HG03066 (cell line): Measurements from ENCODE around the gene ARID3A.

Experiments
- ATAC-seq: cut with Tn5 transposase; IDR thresholded peaks from one replicate; pipeline ENCODE4 v1.9.1; 2021; ENCODE audit warnings: low read depth; ENCODE audit not compliant: unreplicated experiment

ARID3A gene

GRCh38 chr19:998064-998463 is 72.2 kb downstream of the ARID3A start:
- ATAC-seq: no peak

GRCh38 chr19:999379-999719 is 73.5 kb downstream of the ARID3A start:
- ATAC-seq: no peak

DNA sequence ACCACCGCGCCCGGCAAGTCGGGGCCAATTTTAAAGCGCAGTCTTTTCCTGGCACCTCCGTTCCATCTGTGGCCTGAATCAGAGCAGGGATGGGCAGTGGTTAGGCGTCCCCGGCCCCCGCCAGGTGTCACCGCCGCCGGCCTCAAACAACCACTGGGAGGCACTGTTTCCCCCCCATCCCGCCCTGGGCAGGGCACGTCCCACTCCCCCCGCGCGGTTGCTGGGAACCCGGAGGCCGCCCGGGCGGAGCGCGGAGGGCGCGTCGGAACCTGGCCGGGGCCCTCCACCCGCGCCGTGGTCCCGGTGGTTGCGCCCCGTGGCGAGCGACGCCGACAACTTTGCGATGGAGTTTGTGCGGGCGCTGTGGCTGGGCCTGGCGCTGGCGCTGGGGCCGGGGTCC is 74.3 kb downstream of the ARID3A start, which contains the start of gene GRIN3B:
Gene GRIN3B (plus strand): TSS at position 325 of the 400 bp plus-strand sequence. CDS start 19 bp downstream, at position 344.
- no peak for ATAC-seq

- no peak for ATAC-seq
Measured at GRCh38 chr19:1000591-1001537, 75.0 kb downstream of the ARID3A start.

DNA sequence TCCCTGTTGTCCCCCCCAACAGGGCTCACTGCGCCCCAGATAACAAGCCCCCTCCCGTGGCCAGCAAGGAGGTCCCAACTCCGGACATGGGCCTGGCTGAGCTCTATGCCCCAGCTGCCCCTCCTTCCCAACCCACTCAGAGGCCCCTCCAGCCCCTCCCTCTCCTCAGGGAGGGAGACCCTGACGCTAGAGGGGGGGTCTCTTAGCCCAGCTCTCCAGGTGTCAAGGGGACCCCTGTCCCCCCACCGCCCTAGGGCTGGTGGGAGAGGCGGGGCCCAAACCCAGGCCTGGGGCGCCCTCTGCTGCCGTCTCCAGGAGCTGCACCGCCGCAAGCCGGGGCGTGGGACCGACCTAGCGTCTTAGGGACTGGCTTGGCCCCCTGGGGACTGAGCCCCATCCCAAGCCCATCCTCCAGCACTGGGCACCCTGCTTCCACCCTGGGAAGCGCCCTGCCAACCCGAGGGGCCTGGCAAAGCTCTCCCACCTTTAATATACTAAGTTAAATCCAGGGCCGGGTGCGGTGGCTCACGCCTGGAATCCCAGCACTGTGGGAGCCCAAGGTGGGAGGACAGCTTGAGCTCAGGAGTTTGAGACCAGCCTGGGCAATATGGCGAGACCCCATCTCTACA is 75.8 kb downstream of the ARID3A start:
- ATAC-seq: no peak

DNA sequence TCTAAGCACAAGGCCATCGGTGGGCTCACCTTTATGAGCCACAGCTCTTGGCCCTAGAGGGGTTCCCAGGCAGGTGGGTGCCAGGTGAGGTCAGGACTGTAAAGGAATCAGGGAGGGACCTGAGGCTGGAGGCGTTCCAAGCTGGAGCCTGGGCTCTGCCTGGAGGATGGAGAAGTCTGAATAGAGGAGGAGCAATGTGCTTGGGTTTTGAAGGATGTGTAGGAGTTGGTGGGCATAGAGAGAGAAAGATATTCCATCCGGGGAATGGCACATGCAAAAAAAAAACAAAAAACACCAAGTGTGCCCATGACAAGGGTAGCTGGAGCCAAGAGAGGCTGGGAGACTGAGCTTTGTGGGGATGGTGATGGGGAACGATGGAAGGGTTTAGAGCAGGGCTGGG is 76.8 kb downstream of the ARID3A start:
- ATAC-seq: no peak

- ATAC-seq: no peak
Measured at GRCh38 chr19:1003283-1003682, 77.4 kb downstream of the ARID3A start.

- no peak for ATAC-seq
Measured at GRCh38 chr19:1004204-1004802, 78.5 kb downstream of the ARID3A start.

GRCh38 chr19:1004803-1005664 is 79.2 kb downstream of the ARID3A start:
- no peak for ATAC-seq

- ATAC-seq: no peak
Measured at GRCh38 chr19:1006711-1007398, 81.0 kb downstream of the ARID3A start.

DNA sequence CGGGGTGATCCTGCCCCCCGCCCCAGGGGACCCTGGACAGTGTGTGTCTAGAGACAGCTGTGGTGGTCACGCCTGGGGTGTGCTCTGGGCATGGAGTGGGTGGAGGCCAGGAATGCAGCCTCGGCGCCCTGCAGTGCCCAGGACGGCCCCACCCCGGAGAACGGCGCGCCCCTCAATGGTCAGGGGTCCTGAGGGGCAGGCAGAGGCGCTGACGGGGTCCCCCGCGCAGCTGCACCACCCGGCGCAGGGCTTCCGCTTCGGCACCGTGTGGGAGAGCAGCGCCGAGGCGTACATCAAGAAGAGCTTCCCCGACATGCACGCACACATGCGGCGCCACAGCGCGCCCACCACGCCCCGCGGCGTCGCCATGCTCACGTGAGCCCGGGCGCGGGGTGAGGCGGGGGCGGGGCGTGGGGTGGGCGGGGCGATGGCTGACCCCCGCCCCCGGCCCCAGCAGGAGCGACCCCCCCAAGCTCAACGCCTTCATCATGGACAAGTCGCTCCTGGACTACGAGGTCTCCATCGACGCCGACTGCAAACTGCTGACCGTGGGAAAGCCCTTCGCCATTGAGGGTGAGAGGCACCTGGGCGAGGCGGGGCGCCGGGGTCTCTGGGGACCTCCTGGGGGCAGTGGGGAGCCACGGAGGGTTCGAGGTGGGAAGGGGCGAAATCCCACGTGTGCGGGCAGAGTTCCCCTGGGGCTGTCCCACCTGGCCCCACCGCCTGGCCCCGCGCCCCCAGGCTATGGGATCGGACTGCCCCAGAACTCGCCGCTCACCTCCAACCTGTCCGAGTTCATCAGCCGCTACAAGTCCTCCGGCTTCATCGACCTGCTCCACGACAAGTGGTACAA is 81.8 kb downstream of the ARID3A start:
- no peak for ATAC-seq

DNA sequence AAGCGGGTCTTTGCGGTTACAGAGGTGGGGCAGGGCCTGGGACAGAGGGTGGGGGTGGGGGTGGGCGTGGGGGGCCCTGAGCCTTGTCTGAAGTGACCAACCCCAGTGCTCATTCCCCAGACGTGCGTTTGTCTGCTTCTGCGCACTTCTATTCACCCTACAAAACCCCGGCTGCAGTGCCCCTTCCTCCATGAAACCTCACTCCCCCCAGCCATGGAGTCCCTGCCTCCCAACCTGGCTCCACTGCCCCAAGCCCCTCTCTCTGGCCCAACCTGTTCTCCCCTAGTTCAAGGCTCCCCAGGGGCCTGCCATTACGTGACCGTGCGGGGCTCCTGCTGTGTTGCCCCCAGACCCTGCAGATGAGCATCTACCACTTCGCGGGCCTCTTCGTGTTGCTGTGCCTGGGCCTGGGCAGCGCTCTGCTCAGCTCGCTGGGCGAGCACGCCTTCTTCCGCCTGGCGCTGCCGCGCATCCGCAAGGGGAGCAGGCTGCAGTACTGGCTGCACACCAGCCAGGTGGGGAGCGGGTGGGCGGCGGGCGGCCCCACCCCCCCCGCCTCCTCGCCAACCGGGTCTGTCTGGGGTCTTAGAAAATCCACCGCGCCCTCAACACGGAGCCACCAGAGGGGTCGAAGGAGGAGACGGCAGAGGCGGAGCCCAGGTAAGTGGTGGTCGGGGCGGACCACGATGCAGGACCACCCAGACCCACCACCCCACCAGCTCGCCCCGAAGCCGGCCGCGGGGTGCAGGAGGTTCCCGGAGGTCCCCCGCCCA is 82.6 kb downstream of the ARID3A start:
- ATAC-seq: no peak

- ATAC-seq: no peak
Measured at GRCh38 chr19:1009041-1009980, 83.5 kb downstream of the ARID3A start.

DNA sequence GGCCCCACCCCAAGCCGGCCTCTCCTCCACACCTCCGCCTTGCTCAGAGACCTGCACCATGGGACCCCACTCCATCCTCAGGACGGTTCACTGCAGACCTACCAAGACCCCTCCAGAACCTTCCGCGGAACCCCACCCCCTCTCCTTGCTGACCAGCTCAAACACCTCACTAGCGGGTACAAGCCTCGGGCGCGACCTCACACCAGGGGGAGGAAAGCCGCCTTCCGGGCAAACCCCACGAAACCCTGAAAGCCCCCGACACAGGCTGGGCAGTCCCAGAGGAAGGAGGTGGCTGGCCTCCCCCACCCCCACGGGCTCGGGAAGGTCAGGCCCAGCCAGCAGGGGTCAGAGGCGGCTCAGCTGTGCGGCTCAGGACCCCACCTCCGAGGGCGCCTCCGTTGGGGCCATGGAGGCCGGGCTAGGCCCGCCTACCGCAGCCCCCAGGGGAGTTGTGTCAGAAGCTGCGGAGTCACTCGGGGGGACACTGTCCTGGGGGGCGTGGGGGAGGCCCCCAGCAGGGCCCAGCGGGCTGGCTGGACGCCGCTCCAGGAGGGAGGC is 84.2 kb downstream of the ARID3A start:
- ATAC-seq: no peak

DNA sequence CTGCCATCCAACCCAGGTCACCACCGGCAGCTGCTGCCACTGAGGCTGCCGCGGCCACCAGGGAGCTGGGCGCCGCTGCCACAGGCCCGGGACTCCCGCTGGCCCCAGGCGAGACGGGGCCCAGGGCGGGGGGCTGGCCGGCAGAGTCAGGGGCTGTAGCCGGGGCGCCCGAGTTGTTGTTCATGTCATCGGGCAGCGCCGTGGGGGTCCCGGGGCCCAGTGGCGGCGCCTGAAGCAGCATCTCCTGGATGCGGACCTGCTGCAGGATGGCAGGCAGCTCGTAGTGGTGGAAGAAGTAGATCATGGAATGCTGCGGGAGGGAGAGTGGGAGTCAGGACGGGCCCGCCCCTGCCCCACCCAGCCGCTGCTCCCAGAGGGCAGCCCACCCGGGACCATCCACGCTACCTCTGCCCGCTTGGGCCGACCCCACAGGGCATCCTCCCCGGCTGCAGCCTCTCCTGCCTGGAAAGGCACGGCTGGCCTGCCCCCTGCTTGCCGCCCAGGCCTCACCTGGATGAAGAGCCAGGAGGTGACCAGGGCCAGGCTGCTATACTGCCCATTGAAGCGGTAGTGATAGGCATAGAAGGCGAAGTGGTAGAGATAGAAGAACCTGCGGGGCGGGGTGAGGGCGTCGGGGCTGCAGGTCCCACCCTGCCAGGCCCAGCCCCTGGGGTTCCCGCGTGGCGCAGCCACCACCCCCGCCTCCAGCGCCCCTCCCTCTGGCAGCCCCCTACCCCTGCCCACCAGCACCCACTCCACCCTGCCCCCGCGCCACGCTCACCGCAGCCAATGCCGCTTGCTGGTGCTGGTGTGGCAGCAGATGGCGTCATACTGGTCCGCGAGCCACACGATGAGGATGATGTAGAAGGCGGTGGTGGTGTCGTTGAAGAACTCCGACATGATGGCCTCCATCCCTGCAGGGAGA is 85.0 kb downstream of the ARID3A start:
- no peak for ATAC-seq

- ATAC-seq: no peak
Measured at GRCh38 chr19:1011831-1012333, 86.0 kb downstream of the ARID3A start.
